ENCODE data around the gene RAB3GAP1.

DNA sequence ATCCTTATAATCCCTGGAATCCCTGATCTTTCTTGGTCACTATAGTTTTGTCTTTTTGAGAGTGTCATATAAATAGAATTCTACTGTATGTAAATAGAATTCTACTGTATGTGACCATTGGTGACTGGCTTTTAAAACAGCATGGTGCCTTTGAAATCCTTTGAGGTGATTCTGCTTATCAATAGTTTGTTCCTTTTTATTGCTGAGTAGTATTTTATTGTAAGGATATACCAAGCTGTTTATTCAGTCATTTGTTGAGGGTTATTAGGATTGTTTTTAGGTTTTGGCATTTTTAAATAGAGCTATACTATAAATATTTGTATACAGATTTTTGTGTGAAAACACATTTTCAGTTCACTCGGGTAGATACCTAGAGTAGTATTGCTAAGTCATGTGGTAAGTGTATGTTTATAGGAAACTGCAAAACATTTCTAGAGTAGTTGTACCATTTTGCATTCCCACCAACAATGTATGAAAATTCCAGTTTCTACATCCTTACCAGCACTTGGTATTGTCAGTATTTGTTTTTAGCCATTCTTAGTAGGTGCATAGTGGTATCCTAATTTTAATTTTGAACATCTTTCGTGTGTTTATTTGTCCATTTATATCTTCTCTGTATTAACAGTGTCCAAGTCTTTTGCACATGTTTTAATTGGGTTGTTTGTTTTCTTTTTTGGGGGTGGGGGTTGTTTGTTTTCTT, 45.6 kb downstream of the RAB3GAP1 start:
- TF ChIP-seq, protein P1, sequence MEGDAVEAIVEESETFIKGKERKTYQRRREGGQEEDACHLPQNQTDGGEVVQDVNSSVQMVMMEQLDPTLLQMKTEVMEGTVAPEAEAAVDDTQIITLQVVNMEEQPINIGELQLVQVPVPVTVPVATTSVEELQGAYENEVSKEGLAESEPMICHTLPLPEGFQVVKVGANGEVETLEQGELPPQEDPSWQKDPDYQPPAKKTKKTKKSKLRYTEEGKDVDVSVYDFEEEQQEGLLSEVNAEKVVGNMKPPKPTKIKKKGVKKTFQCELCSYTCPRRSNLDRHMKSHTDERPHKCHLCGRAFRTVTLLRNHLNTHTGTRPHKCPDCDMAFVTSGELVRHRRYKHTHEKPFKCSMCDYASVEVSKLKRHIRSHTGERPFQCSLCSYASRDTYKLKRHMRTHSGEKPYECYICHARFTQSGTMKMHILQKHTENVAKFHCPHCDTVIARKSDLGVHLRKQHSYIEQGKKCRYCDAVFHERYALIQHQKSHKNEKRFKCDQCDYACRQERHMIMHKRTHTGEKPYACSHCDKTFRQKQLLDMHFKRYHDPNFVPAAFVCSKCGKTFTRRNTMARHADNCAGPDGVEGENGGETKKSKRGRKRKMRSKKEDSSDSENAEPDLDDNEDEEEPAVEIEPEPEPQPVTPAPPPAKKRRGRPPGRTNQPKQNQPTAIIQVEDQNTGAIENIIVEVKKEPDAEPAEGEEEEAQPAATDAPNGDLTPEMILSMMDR (IDR thresholded peaks at IDR 0.05): no peak
- TF ChIP-seq EP300 (IDR thresholded peaks at IDR 0.05): no peak

Measured in tibial nerve (tissue), 4 donors.